Measurements from ENCODE around the gene ADGRG1.
"Not testable (repeated sequence)": the region's sequence is repeated elsewhere in the genome, so short reads cannot be mapped to it uniquely, and the experiment has no call there.

ADGRG1 gene

GRCh38 chr16:57704011-57704904 is 75.8 kb downstream of the ADGRG1 start:
- DNase-seq, result no peak

- DNase-seq, result no peak
Measured at GRCh38 chr16:57704905-57705852, 76.7 kb downstream of the ADGRG1 start.

DNA sequence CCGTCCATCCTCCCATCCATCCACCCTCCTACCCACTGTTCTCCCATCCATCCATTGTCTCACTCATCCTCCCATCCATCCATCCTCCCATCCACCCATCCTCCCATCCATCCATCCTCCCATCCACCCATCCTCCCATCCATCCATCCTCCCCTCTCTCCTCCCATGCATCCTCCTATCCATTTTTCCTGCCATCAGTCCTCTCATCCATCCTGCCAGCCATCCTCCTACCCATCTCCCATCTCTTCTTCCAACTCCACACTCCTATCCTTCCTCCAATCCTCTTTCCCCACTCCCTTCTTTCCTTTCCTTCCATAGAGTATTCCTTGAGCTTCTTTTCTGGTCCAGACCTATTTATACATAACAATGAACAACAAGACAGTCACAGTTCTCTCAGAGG is 78.3 kb downstream of the ADGRG1 start:
- no peak for DNase-seq

- no peak for DNase-seq
Measured at GRCh38 chr16:57707331-57707730, 78.9 kb downstream of the ADGRG1 start.

DNA sequence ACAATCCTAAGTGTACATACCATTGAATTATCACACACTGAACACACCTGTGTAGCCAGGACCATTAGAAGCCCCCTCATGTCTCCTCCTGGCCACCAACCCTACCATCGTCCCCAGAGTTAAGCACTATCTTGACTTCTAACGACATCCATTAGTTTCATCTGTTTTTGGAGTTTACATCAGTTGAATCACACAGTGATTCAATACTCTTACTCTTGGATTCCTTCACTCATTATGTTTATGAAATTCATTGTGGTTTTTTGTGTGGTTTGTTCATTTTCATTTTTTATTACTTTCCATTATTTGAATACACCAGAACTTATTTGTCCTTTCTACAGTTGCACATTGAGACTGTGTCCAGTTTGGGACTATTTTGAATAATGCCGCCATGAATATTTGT is 79.7 kb downstream of the ADGRG1 start:
- DNase-seq, result no peak

- no peak for DNase-seq
Measured at GRCh38 chr16:57709663-57710062, 81.2 kb downstream of the ADGRG1 start.

- no peak for DNase-seq
Measured at GRCh38 chr16:57711346-57711745, 82.9 kb downstream of the ADGRG1 start.

DNA sequence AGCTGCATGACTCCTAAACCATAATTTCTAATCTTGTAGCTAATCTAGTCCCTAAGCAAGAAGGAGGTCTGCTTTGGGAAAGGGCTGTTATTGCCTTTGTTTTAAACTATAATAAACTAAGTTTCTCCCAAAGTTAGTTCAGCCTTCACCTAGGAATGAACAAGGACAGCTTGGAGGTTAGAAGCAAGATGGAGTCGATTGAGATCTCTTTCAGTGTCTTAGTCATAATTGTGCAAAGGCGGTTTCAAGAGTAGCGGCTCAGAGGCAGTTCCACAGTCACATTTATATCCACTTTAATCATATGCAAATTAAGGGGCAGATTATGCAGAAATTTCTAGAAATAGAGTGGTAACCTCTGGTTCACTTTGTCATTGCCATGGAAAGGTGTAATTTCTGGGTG is 83.6 kb downstream of the ADGRG1 start:
- no peak for DNase-seq

DNA sequence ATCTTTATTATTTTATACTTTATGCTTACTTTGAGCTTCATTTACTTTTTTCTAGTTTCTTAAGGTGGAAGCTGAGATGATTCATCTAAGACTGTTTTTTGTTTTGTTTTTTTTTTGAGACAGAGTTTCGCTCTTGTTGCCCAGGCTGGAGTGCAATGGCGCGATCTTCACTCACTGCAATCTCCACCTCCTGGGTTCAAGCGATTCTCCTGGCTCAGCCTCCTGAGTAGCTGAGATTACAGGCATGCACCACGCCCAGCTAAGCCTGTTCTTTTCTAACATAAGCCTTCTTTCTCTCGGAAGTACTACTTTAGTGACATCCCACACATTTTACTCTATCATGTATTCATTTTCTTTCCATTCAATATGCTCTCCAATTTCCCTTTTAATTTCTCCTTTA is 84.1 kb downstream of the ADGRG1 start:
- not testable (repeated sequence) for DNase-seq

- DNase-seq, result no peak
Measured at GRCh38 chr16:57713596-57713995, 85.2 kb downstream of the ADGRG1 start.

GRCh38 chr16:57714047-57714446 is 85.6 kb downstream of the ADGRG1 start:
- no peak for DNase-seq

Data from stimulated activated CD4-positive, alpha-beta T cell treated with anti-CD3 and anti-CD28 coated beads, Interleukin-2, amount 100 ng/mL, for 24 hours (primary cell).